Uterus (tissue), 4 donors: ENCODE results near the gene IL17B. TPM values are rescaled to one million over a fixed set of nuclear protein-coding genes. Genes with fewer than 3 reads are reported as not detected.

Experiments used
- DNase-seq, 2 donors: peaks; one replicate each; pipeline ENCODE4 v3.0.0-alpha.2; 2019 to 2020
- H3K27ac ChIP-seq, 2 donors: fragments of 200-600 bp; sonication (generic); 1 replicate in 1 of 2; 2 replicates in 1 of 2; pipeline ENCODE4 v1.5.1; 2016 to 2018
- H3K27me3 ChIP-seq, 2 donors: fragments of 200-600 bp; sonication (generic); one replicate each; pipeline ENCODE4 v1.5.1; 2018 to 2019; ENCODE audit warnings: control low read depth in 1 of 2
- H3K36me3 ChIP-seq, 2 donors: fragments of 200-600 bp; sonication (generic); one replicate each; pipeline ENCODE4 v1.5.1; 2019; ENCODE audit warnings: control low read depth in 1 of 2
- H3K4me1 ChIP-seq, 2 donors: fragments of 200-600 bp; sonication (generic); one replicate each; pipeline ENCODE4 v1.5.1; 2018 to 2019; ENCODE audit warnings: control low read depth in 1 of 2
- H3K4me3 ChIP-seq, 2 donors: fragments of 200-600 bp; sonication (generic); 1 replicate in 1 of 2; 2 replicates in 1 of 2; pipeline ENCODE4 v1.5.1; 2018 to 2019; ENCODE audit warnings: mild to moderate bottlenecking in 1 of 2
- H3K9me3 ChIP-seq, 2 donors: fragments of 200-600 bp; sonication (generic); one replicate each; pipeline ENCODE4 v1.5.1; 2019; ENCODE audit warnings: control low read depth in 1 of 2
- POLR2A ChIP-seq, 2 donors: fragments of 450-650 bp; IDR thresholded peaks; one replicate each; pipeline ENCODE4 v1.6.1; 2016; ENCODE audit warnings: antibody characterized with exemption in 2 of 2, mild to moderate bottlenecking in 1 of 2, moderate library complexity in 1 of 2
- intact Hi-C: fragments of 100-400 bp; cut with DNase I; formaldehyde crosslinking; loops from one replicate; pipeline ENCODE4 v1.15.1; 2023; ENCODE audit warnings: low total_unique reads
- total RNA-seq, 4 donors: library from RNA; depleted of rRNA in 3 of 4; stranded (reverse); fragments of >200 nt in 3 of 4; gene quantifications; one replicate each; pipeline versions ENCODE4 v1.1.0 to v1.2.4, GENCODE V29; 2014 to 2023
- TF ChIP-seq, protein P1 (sequence below), 4 experiments: fragments of 200-600 bp in 2 of 4; fragments of 450-650 bp in 2 of 4; sonication (generic) in 2 of 4; IDR thresholded peaks; one replicate each; pipeline ENCODE4 v1.5.1; 2016 to 2019; ENCODE audit warnings: antibody characterized with exemption in 4 of 4, mild to moderate bottlenecking in 2 of 4, moderate library complexity in 1 of 4
- donor health status: DM: yes; HTN: yes; CAD: no.

IL17B gene
- total RNA-seq, 4 donors from 2014 or later: 1.6 to 2.3 TPM; not detected in 2

DNA sequence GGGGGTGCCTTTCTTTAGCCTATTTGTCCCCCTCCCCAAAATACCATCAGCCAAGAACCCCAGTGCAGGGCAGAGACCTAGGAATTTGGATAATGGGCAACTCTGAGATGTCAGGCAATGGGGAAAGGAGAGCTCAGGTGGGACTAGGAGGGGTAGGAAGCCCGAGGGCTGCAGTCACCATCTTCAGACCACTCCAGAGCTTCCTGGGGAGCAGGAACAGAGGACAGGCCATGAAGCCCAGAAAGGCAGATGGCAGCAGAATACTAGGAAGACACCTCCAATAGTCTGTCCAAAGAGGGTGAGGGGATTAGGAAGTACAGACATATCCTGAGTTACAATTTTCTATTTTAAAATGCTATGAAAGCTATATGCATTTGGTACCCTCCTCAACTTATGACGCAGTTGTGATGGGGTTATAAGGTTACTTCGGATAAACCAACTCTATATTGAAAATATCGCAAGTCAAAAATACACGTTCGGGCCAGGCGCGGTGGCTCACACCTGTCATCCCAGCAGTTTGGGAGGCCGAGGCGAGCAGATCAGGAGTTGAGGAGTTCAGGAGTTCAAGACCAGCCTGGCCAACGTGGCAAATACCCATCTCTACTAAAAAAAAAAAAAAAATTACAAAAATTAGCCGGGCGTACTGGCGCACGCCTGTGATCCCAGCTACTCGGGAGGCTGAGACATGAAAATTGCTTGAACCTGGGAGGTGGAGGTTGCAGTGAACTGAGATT, 34.6 kb upstream of the IL17B start:
- H3K27me3 ChIP-seq: no peaks in the 10 kb centered on the region
- peak overlapping the region; percentile 68 to 88 for H3K4me3 ChIP-seq
- no peaks in the 10 kb centered on the region for H3K9me3 ChIP-seq
- intact Hi-C loops: no loop called here
- DNase-seq: no peak
- TF ChIP-seq, protein P1, sequence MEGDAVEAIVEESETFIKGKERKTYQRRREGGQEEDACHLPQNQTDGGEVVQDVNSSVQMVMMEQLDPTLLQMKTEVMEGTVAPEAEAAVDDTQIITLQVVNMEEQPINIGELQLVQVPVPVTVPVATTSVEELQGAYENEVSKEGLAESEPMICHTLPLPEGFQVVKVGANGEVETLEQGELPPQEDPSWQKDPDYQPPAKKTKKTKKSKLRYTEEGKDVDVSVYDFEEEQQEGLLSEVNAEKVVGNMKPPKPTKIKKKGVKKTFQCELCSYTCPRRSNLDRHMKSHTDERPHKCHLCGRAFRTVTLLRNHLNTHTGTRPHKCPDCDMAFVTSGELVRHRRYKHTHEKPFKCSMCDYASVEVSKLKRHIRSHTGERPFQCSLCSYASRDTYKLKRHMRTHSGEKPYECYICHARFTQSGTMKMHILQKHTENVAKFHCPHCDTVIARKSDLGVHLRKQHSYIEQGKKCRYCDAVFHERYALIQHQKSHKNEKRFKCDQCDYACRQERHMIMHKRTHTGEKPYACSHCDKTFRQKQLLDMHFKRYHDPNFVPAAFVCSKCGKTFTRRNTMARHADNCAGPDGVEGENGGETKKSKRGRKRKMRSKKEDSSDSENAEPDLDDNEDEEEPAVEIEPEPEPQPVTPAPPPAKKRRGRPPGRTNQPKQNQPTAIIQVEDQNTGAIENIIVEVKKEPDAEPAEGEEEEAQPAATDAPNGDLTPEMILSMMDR (IDR thresholded peaks at IDR 0.05): no peak
- no peak for TF ChIP-seq POLR2A (IDR thresholded peaks at IDR 0.05)
- peak overlapping the region; percentile 99 for H3K27ac ChIP-seq
- peaks cover 0 to 5% of the 10 kb centered on the region in 2 donors for H3K4me1 ChIP-seq
- no peaks in the 10 kb centered on the region for H3K36me3 ChIP-seq

DNA sequence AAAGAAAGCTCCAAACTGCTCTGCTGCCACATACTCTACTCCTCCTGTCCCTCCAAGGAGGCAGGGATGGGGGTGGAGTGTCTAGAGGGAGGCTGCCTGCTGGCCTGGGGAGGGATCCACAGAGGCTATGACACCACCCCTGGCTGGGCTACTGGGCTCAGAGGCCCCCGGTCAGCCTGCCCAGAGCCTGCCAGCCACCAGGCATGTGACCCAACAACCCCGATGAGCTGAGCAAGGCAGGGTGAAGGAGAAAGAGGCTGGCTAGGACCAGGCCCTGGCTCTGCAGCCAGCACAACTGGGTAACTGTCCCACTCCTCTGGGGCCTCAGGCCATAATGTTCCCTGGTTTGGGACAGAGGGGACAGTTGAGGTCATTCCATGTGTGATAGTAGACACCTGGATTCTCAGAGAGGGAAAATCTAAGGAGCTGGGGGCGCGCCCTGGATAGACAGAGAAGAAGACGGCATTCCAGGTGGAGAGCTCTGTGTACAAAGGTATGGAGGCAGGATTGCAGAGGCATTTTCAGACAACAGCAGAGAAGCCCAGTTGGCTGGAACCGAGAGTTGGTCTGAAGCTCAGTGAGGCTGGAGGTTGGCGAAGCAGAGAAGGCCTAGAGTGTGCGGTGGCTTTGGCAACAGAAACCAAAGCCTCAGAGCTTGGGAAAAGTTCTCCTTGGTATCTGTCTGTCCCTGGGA, 33.8 kb upstream of the IL17B start:
- Histone ChIP-seq H3K9me3 (no peaks in the 10 kb centered on the region), H3K4me3 (peak overlapping the region; percentile 68 to 88), H3K27ac (peak overlapping the region; percentile 99), H3K4me1 (peaks cover 0 to 5% of the 10 kb centered on the region in 2 donors), H3K27me3 (no peaks in the 10 kb centered on the region), H3K36me3 (no peaks in the 10 kb centered on the region)
- DNase-seq: peak; percentile 54 to 59
- intact Hi-C loops: no loop called here
- peak in 1 of 2 donors; percentile 14 for TF ChIP-seq POLR2A (IDR thresholded peaks at IDR 0.05)
- TF ChIP-seq, protein P1 (IDR thresholded peaks at IDR 0.05): no peak

DNA sequence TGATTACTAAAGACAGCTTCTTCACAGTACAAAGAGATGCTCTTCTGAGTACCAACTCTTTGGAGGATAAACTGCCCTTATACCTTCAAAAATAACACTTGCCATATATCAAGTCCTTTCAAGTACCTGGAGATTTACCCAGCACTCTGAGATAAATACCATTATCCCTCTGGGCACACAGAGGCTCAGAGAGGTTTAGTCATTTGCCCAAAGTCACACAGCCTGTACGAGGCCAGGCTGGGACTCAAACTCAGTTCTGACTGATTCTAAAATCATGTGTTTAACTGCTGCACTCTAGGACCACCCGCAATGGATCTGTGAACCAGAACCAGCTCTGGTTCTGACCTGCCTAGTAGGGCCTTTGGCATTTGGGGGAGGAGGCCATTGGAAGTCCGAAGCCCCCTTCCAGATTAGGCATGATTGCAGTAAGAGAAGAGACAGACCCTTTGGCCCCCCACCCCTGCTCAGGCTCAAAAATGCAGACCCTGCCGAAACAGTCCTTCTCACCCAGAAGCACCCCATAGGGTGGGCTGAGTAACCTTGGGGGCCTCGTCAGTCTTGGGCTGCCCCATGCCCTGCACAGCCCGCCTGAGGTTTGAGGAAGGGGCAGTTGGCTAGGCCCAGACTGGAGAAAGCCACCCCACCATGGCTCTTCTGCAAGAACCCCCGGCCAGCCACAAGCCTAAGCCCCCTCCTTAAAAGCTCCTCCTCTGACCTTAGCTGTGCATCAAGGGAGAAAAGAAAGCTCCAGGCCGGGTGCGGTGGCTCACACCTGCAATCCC, 32.8 kb upstream of the IL17B start:
- intact Hi-C loops: no loop called here
- Histone ChIP-seq H3K36me3 (no peaks in the 10 kb centered on the region), H3K27me3 (no peaks in the 10 kb centered on the region), H3K27ac (peak overlapping the region; percentile 99), H3K4me3 (peak overlapping the region; percentile 68 to 88), H3K4me1 (peaks cover 0 to 5% of the 10 kb centered on the region in 2 donors), H3K9me3 (no peaks in the 10 kb centered on the region)
- DNase-seq: peak in 1 of 2 donors; percentile 19
- TF ChIP-seq POLR2A (IDR thresholded peaks at IDR 0.05): no peak
- TF ChIP-seq, protein P1 (IDR thresholded peaks at IDR 0.05): no peak

GRCh38 chr5:149410721-149411432, 31.8 kb upstream of the IL17B start:
- Histone ChIP-seq H3K4me1 (peaks cover 0 to 5% of the 10 kb centered on the region in 2 donors), H3K4me3 (peak overlapping the region; percentile 68 to 88), H3K27ac (peak overlapping the region; percentile 99), H3K9me3 (no peaks in the 10 kb centered on the region), H3K27me3 (no peaks in the 10 kb centered on the region), H3K36me3 (no peaks in the 10 kb centered on the region)
- TF ChIP-seq, protein P1 (IDR thresholded peaks at IDR 0.05): no peak
- TF ChIP-seq POLR2A (IDR thresholded peaks at IDR 0.05): no peak
- intact Hi-C loops: no loop called here
- DNase-seq: peak in 1 of 2 donors; percentile 41
